HUDEP-2 (cell line): ENCODE results near the gene PCDHGA6.
"Not testable (repeated sequence)": the region's sequence is repeated elsewhere in the genome, so short reads cannot be mapped to it uniquely, and the experiment has no call there.

Experiments
- DNase-seq, 76 experiments: peaks; one replicate each; lab custom pipeline; 2025; ENCODE audit not compliant: unreplicated experiment in 76 of 76; lab: John Stamatoyannopoulos, UW

Gene PCDHGA6

DNA sequence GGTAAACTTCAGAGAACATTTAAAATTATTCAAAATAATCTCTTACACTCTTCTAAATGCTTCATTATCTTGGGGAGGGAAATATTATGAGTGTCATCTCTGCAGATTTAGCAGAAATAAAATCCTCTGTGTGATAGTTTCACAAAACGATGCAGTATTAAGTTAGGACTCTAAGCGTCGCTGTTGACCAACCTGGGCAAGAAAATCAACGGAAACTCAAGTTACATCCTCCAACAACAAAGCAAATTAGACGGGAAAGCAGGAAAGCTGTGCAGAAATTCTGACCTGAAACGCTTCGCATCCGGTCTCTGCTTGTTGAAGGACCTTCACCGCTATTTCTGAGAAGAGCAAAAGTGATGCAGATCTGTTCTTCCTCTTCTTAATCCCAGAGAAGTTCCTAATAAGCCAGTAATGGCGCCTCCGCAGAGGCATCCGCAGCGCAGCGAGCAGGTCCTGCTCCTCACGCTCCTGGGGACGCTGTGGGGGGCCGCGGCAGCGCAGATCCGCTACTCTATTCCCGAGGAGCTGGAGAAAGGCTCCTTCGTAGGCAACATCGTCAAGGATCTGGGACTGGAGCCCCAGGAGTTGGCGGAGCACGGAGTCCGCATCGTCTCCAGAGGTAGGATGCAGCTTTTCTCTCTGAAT, at the start of gene PCDHGA6:
PCDHGA6 (plus strand) TSS at position 219 of the 645 bp plus-strand sequence; CDS start at position 412, 193 bp downstream.
- DNase-seq: peak in 1 of 76 experiments; percentile 1

GRCh38 chr5:141326088-141326854, 47.4 kb upstream of the PCDHGA6 start:
- peak in 25 of 76 experiments; percentile 2 to 36 (median 11) for DNase-seq

GRCh38 chr5:141328231-141328630, 45.5 kb upstream of the PCDHGA6 start:
- no peak for DNase-seq

DNA sequence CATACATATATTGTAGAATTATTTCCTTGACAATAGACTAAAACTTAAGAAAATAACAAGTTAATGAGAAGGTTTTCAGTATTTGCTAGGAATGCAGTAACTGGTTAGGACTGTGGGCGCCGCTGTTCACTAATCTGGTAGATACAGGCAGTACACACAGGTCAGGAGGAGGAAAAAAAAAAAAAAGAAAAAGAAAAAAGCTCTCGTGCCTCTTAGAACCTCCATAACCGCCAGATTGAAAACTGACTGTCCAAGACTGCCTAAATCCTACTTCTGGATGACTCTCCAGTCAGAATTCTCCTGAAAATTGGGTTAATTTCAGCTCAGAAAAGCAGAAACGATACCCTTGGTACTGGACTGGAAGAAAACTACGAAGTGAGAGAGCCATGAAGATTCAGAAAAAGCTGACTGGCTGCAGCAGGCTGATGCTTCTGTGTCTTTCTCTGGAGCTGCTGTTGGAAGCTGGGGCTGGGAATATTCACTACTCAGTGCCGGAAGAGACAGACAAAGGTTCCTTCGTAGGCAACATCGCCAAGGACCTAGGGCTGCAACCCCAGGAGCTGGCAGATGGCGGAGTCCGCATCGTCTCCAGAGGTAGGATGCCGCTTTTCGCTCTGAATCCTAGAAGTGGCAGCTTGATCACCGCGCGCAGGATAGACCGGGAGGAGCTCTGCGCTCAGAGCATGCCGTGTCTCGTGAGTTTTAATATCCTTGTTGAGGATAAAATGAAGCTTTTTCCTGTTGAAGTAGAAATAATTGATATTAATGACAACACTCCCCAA, 43.2 kb upstream of the PCDHGA6 start, which contains the start of gene PCDHGA1:
PCDHGA1 (plus strand) TSS at position 216 of the 782 bp plus-strand sequence.
- peak in 4 of 76 experiments; percentile 1 to 25 (median 12) for DNase-seq

DNA sequence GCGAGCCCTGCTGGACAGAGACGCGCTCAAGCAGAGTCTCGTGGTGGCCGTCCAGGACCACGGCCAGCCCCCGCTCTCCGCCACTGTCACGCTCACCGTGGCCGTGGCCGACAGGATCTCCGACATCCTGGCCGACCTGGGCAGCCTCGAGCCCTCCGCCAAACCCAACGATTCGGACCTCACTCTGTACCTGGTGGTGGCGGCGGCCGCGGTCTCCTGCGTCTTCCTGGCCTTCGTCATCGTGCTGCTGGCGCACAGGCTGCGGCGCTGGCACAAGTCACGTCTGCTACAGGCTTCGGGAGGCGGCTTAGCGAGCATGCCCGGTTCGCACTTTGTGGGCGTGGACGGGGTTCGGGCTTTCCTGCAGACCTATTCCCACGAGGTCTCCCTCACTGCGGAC, 41.1 kb upstream of the PCDHGA6 start:
- not testable (repeated sequence) for DNase-seq

- DNase-seq: no peak
Measured at GRCh38 chr5:141338538-141339306, 35.0 kb upstream of the PCDHGA6 start, which contains the start of gene PCDHGA2. Gene PCDHGA2 (plus strand): TSS chr5:141338760.

- DNase-seq: not testable (repeated sequence)
Measured at GRCh38 chr5:141340781-141341354, 32.8 kb upstream of the PCDHGA6 start.

DNA sequence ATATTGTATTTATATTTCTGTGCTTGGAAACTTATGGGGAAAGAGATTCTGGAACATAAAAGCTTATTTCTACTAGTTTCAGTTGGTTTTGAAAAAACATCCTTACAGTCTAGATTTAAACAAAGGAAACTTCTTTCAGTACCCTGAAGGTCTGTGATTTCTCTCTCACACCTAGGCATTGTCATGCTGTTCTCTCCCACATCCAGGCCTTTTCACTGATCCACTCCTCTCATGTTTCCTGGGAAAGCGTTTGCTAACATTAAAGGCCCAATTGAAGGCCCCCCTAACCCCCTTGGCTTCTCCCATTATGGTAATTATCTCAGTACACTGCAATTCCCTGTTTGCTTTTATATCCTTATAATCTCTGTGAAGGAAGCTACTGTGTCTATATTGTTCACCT, 30.9 kb upstream of the PCDHGA6 start:
- no peak for DNase-seq

- DNase-seq: peak in 1 of 76 experiments; percentile 2
Measured at GRCh38 chr5:141343242-141343952, 30.3 kb upstream of the PCDHGA6 start, which contains the start of gene PCDHGA3. Gene PCDHGA3 (plus strand): TSS chr5:141343829. CDS start chr5:141344034, 205 bp downstream.

GRCh38 chr5:141343953-141344463, 29.7 kb upstream of the PCDHGA6 start:
- no peak for DNase-seq

GRCh38 chr5:141345327-141345726, 28.4 kb upstream of the PCDHGA6 start:
- no peak for DNase-seq

DNA sequence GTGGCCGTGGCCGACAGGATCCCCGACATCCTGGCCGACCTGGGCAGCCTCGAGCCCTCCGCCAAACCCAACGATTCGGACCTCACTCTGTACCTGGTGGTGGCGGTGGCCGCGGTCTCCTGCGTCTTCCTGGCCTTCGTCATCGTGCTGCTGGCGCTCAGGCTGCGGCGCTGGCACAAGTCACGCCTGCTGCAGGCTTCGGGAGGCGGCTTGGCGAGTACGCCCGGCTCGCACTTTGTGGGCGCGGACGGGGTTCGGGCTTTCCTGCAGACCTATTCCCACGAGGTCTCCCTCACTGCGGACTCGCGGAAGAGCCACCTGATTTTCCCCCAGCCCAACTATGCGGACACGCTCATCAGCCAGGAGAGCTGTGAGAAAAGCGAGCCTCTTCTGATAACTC, 27.7 kb upstream of the PCDHGA6 start:
- not testable (repeated sequence) for DNase-seq

DNA sequence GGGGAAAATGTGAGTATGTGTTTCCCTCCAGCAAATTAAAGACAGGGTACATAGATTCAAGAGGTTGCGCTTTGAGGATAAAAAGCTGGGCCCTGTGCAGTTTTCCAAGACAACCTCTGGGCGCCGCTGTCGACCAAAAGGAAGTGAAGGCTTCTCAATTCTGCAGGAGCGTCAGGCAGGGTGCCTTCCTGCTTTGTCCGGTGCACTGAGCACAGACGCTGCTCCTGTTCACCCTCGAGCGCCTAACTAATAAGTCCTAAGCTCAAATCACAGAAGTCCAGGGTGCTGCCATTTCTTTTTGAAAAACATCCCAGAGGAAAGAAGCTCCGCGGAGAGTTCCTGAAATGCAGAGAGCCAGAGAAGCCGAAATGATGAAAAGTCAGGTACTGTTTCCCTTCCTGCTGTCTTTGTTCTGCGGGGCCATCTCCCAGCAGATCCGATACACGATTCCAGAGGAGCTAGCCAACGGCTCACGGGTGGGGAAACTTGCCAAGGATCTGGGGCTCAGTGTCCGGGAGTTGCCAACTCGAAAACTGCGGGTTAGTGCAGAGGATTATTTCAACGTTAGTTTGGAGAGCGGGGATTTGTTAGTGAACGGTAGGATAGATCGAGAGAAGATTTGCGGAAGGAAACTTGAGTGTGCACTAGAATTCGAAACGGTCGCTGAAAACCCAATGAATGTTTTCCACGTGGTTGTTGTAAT, 23.6 kb upstream of the PCDHGA6 start, which contains the start of gene PCDHGB1:
PCDHGB1 (plus strand) TSS at position 183 of the 703 bp plus-strand sequence; CDS start at position 345, 162 bp downstream.
- peak in 1 of 76 experiments; percentile 1 for DNase-seq

GRCh38 chr5:141351591-141351990, 22.1 kb upstream of the PCDHGA6 start:
- DNase-seq: no peak

GRCh38 chr5:141354900-141355469, 18.7 kb upstream of the PCDHGA6 start, which contains the start of gene PCDHGA4:
Gene PCDHGA4 (plus strand): TSS chr5:141355021. CDS start chr5:141355108, 87 bp downstream.
- no peak for DNase-seq

DNA sequence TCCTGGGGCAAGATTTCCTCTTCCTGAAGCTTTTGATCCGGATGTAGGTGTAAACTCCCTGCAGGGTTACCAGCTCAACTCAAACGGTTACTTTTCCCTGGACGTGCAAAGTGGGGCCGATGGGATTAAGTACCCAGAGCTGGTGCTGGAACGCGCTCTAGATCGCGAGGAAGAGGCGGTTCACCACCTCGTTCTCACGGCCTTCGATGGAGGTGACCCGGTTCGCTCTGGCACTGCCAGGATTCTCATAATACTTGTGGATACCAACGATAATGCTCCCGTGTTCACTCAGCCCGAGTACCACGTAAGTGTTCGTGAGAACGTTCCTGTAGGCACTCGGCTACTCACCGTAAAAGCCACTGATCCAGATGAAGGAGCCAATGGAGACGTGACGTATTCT, 18.1 kb upstream of the PCDHGA6 start:
- no peak for DNase-seq

DNA sequence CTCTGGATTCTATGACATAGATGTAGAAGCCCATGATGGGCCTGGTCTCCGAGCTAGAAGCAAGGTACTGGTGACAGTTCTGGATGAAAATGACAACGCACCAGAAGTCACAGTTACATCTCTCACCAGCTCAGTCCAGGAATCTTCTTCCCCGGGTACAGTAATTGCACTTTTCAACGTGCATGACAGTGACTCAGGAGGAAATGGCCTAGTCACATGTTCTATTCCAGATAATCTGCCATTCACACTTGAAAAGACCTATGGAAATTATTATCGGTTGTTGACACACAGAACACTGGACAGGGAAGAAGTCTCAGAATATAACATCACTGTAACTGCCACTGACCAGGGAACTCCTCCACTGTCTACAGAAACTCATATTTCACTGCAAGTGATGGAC, 17.6 kb upstream of the PCDHGA6 start:
- no peak for DNase-seq

DNA sequence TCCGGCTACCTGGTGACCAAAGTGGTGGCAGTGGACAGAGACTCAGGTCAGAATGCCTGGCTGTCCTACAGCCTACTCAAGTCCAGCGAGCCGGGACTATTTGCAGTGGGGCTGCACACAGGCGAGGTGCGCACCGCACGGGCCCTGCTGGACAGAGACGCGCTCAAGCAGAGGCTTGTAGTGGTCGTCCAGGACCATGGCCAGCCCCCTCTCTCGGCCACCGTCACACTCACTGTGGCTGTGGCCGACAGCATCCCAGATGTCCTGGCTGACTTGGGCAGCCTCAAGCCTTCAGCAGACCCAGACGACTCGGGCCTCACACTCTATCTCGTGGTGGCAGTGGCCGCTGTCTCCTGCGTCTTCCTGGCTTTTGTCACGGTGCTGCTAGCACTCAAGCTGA, 16.7 kb upstream of the PCDHGA6 start:
- DNase-seq: no peak
